H1 (cell line): Measurements from ENCODE around the gene MNX1. TPM values are rescaled to one million over a fixed set of nuclear protein-coding genes. Genes with fewer than 3 reads are reported as not detected.

Experiments
- CBX8 ChIP-seq: fragments of 300-800, 300-1000 bp; sonication (generic); IDR thresholded peaks from 2 replicates; pipeline ENCODE4 v1.7.1; 2016; ENCODE audit warnings: low read depth, low read length, borderline replicate concordance
- CEBPB ChIP-seq: IDR thresholded peaks from 2 replicates; pipeline ENCODE4 v1.6.1; 2012; ENCODE audit warnings: low read depth, low read length
- CHD7 ChIP-seq: fragments of 300-600 bp; sonication (generic); IDR thresholded peaks from 2 replicates; pipeline ENCODE4 v1.7.1; 2012; ENCODE audit warnings: low read length, moderate library complexity, mild to moderate bottlenecking, inconsistent platforms; ENCODE audit not compliant: insufficient replicate concordance
- E2F6 ChIP-seq: IDR thresholded peaks from 2 replicates; pipeline ENCODE4 v1.6.1; 2012; ENCODE audit warnings: inconsistent platforms
- EP300 ChIP-seq, 2 experiments: IDR thresholded peaks; 1 replicate in 1 of 2; 2 replicates in 1 of 2; pipeline ENCODE4 v1.6.1; 2011 to 2012; ENCODE audit warnings: low read depth in 2 of 2, low read length in 2 of 2, mild to moderate bottlenecking in 2 of 2, borderline replicate concordance in 1 of 2, inconsistent platforms in 1 of 2, moderate library complexity in 1 of 2
- NANOG ChIP-seq: IDR thresholded peaks from 2 replicates; pipeline ENCODE4 v1.6.1; 2011; ENCODE audit warnings: low read length, low read depth, mild to moderate bottlenecking, inconsistent platforms; ENCODE audit not compliant: insufficient read depth, poor library complexity, severe bottlenecking
- TEAD4 ChIP-seq: IDR thresholded peaks from 2 replicates; pipeline ENCODE4 v1.6.1; 2012; ENCODE audit warnings: low read depth, low read length, inconsistent platforms, mixed read lengths
- polyA plus RNA-seq, 7 experiments: library from polyadenylated mRNA; depleted of rRNA in 3 of 7; stranded (reverse) in 5 of 7; unstranded in 2 of 7; fragments of >200 nt in 5 of 7; fragments of 200-250 nt in 2 of 7; gene quantifications; 1 replicate in 5 of 7; 2 replicates in 1 of 7; 4 replicates in 1 of 7; pipeline versions ENCODE4 v1.2.1 to v1.2.3, GENCODE V29; 2011 to 2013; ENCODE audit warnings: missing spikeins in 2 of 7, mixed read lengths in 2 of 7
- total RNA-seq: library from RNA; stranded (reverse); fragmentation: NEBNext Ultra II Directional; extraction: Animal tissue kit (Norgen Biotek cat#: 25700); gene quantifications from 2 replicates; pipeline ENCODE4 v1.2.1, GENCODE V29; 2021

MNX1 gene
- total and polyA plus RNA-seq, 2 of the 8 experiments (the other 6 are each of a cell fraction or from before 2014, with no cell fraction given): 0.39 TPM; not detected in 1

DNA sequence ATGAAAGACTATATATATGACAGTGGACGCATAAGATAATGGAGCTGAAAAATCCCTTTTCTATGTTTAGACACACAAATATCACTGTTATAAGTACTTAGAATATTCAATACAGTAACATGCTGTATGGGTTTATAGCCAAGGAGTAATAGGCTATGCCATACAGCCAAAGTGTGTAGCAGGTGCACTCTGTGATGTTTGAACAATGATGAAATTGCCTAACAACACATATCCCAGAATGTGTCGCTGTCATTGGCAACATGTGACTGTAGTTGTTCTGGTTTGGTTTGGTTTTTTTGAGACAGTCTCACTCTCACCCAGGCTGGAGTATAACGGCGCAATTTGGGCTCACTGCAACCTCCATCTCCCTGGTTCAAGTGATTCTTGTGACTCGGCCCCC is 34.8 kb downstream of the MNX1 start (continued):
- TF ChIP-seq CHD7 (no peak), E2F6 (no peak), TEAD4 (no peak), CBX8 (no peak), CEBPB (no peak), EP300 (IDR thresholded peaks at IDR 0.05; ENCODE audit: borderline replicate concordance in 1 of 2, low read depth in 2 of 2, low read length in 2 of 2) (no peak), NANOG (no peak)
